A673 (cell line): ENCODE measurements around the gene GMDS.

ENCODE experiments used
- CTCF ChIP-seq: fragments of 300-800, 200-600 bp; sonication (generic); conservative IDR thresholded peaks from 2 replicates; pipeline ENCODE4 v1.5.1; 2017; ENCODE audit warnings: low read depth, mild to moderate bottlenecking, antibody characterized with exemption, low read length, moderate library complexity, mixed read lengths
- EZH2 ChIP-seq: fragments of 200-600 bp; sonication (generic); IDR thresholded peaks from 2 replicates; pipeline ENCODE4 v1.6.1; 2017; ENCODE audit warnings: borderline replicate concordance, low read depth, mild to moderate bottlenecking, mixed read lengths, antibody characterized with exemption, low read length; ENCODE audit not compliant: poor library complexity, severe bottlenecking

GRCh38 chr6:1575210-1576041, 670.0 kb downstream of the GMDS start:
- TF ChIP-seq CTCF = no peak
- no peak for TF ChIP-seq EZH2
